ENCODE data around the gene OSBPL3. TPM values are rescaled to one million over a fixed set of nuclear protein-coding genes. Genes with fewer than 3 reads are reported as not detected.

Gene OSBPL3
- total RNA-seq, 6 experiments from 2014 or later, result 49.7 to 68.8 (median 63.2) TPM

DNA sequence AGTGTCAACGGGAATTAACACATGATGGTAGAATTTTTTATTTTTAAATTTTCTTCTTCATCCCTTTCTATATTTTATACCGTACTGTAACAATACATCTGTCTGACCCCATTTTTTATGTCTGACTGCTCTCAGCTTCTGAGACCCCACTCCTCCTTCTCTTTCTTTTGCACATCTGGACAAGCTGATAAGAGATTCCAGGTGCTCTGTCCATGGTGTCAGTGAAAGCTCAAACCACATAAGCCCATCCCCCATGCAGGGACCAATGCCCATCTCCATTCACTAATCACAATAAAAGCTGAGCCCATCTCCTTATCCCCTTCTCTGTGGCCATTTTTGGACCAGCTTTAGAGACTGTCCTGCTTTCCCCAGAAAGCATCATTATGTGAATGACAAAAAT is 231.5 kb downstream of the OSBPL3 start:
- Mint-ChIP-seq H3K36me3 (ENCODE audit: low read depth) (peaks cover 52% of the 10 kb centered on the region), H3K27ac (no peak overlapping the region), H3K4me1 (ENCODE audit: low read depth) (peaks cover 43% of the 10 kb centered on the region), H3K27me3 (ENCODE audit: insufficient read depth) (no peaks in the 10 kb centered on the region), H3K9me3 (no peaks in the 10 kb centered on the region), H3K4me3 (no peak overlapping the region)
- TF ChIP-seq, protein P1, sequence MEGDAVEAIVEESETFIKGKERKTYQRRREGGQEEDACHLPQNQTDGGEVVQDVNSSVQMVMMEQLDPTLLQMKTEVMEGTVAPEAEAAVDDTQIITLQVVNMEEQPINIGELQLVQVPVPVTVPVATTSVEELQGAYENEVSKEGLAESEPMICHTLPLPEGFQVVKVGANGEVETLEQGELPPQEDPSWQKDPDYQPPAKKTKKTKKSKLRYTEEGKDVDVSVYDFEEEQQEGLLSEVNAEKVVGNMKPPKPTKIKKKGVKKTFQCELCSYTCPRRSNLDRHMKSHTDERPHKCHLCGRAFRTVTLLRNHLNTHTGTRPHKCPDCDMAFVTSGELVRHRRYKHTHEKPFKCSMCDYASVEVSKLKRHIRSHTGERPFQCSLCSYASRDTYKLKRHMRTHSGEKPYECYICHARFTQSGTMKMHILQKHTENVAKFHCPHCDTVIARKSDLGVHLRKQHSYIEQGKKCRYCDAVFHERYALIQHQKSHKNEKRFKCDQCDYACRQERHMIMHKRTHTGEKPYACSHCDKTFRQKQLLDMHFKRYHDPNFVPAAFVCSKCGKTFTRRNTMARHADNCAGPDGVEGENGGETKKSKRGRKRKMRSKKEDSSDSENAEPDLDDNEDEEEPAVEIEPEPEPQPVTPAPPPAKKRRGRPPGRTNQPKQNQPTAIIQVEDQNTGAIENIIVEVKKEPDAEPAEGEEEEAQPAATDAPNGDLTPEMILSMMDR (IDR thresholded peaks at IDR 0.05), result no peak
- no peak for DNase-seq

Other genes starting within 250 kb of the OSBPL3 start
- gene GSDME, start 222.7 kb downstream of the OSBPL3 start, total RNA-seq (2021; fragmentation: NEBNext Ultra II Directional; extraction: Animal tissue kit (Norgen Biotek cat#: 25700)), result 10 to 100 TPM; 37.1 to 49.8 (median 42.8) TPM
- 100 to 1,000 TPM; 113 to 142 (median 130) TPM for gene CYCS, start 145.1 kb upstream of the OSBPL3 start, total RNA-seq (2021; fragmentation: NEBNext Ultra II Directional; extraction: Animal tissue kit (Norgen Biotek cat#: 25700))
- not detected for gene NPVF, start 248.3 kb upstream of the OSBPL3 start, total RNA-seq (2021; fragmentation: NEBNext Ultra II Directional; extraction: Animal tissue kit (Norgen Biotek cat#: 25700))